ENCODE measurements around the gene ZSCAN31. TPM values are rescaled to one million over a fixed set of nuclear protein-coding genes. Genes with fewer than 3 reads are reported as not detected.
A peak's percentile ranks its signal among the peaks of the same experiment; 100 is the strongest.
"Not testable (repeated sequence)": the region's sequence is repeated elsewhere in the genome, so short reads cannot be mapped to it uniquely, and the experiment has no call there.

The ZSCAN31 gene
- polyA plus RNA-seq, 3 donors: 0.25 to 0.35 TPM; not detected in 1

- no peak for DNase-seq
- no peak overlapping the region for H3K4me3 ChIP-seq (replicated peaks in 1 of 3; ENCODE audit: low read depth in 2 of 3, low read length in 3 of 3)
- H3K27me3 ChIP-seq (ENCODE audit: control insufficient read depth in 2 of 2, insufficient read depth in 2 of 2, low read length in 2 of 2): no peaks in the 10 kb centered on the region
- H4K20me1 ChIP-seq (ENCODE audit: insufficient read depth, low read length): no peaks in the 10 kb centered on the region
- no peak overlapping the region for H3K4me2 ChIP-seq (replicated peaks; ENCODE audit: extremely low read depth, low read length, poor library complexity, severe bottlenecking)
- Mint-ChIP-seq H3K27ac (peak overlapping the region in 1 of 7 donors; percentile 47), H3K9me3 (peaks cover 3 to 16% (median 7%) of the 10 kb centered on the region in 7 donors), H3K36me3 (no peaks in the 10 kb centered on the region), H3K4me1 (no peaks in the 10 kb centered on the region), H3K4me3 (no peak overlapping the region), H3K27me3 (ENCODE audit: low read depth in 3 of 3) (no peaks in the 10 kb centered on the region)
- intact Hi-C loops (cut with micrococcal nuclease): no loop called here
- no peak overlapping the region for H3K9ac ChIP-seq (ENCODE audit: insufficient read depth, low read length, poor library complexity, severe bottlenecking)
- no peak overlapping the region for H2AFZ ChIP-seq (ENCODE audit: insufficient read depth, low read depth, low read length, poor library complexity, severe bottlenecking)
- no peak overlapping the region for H3K27ac ChIP-seq (ENCODE audit: low read depth in 1 of 2, low read length in 2 of 2)
- 87% methylated on average over 7 of the region's 9 CpGs for WGBS (ENCODE audit: insufficient coverage)
- no peaks in the 10 kb centered on the region for H3K4me1 ChIP-seq (ENCODE audit: control insufficient read depth in 1 of 2, insufficient read depth in 2 of 2, low read length in 2 of 2)
- H3K36me3 ChIP-seq (replicated peaks in 1 of 2; ENCODE audit: control insufficient read depth in 1 of 2, insufficient read depth in 2 of 2, low read length in 2 of 2): no peaks in the 10 kb centered on the region
- H3K9me3 ChIP-seq (replicated peaks in 1 of 2; ENCODE audit: control insufficient read depth in 1 of 2, insufficient read depth in 1 of 2, low read length in 2 of 2): peaks cover 0 to 4% of the 10 kb centered on the region in 2 donors
- no peaks in the 10 kb centered on the region for H3K79me2 ChIP-seq (ENCODE audit: insufficient read depth, low read length)
- TF ChIP-seq CTCF (IDR thresholded peaks at IDR 0.05): no peak
Measured at GRCh38 chr6:28311139-28311823, 24.7 kb downstream of the ZSCAN31 start.

- H3K4me3 ChIP-seq (replicated peaks in 1 of 3; ENCODE audit: low read depth in 2 of 3, low read length in 3 of 3); H3K4me3 Mint-ChIP-seq; intact Hi-C loops (cut with micrococcal nuclease); H3K27ac Mint-ChIP-seq; H3K9me3 ChIP-seq (replicated peaks in 1 of 2; ENCODE audit: control insufficient read depth in 1 of 2, insufficient read depth in 1 of 2, low read length in 2 of 2); H2AFZ ChIP-seq (ENCODE audit: insufficient read depth, low read depth, low read length, poor library complexity, severe bottlenecking); H3K4me2 ChIP-seq (replicated peaks; ENCODE audit: extremely low read depth, low read length, poor library complexity, severe bottlenecking); H3K36me3 Mint-ChIP-seq; H3K27me3 ChIP-seq (ENCODE audit: control insufficient read depth in 2 of 2, insufficient read depth in 2 of 2, low read length in 2 of 2); DNase-seq; H3K9ac ChIP-seq (ENCODE audit: insufficient read depth, low read length, poor library complexity, severe bottlenecking); H3K36me3 ChIP-seq (replicated peaks in 1 of 2; ENCODE audit: control insufficient read depth in 1 of 2, insufficient read depth in 2 of 2, low read length in 2 of 2); H3K4me1 ChIP-seq (ENCODE audit: control insufficient read depth in 1 of 2, insufficient read depth in 2 of 2, low read length in 2 of 2); H3K4me1 Mint-ChIP-seq; H3K27ac ChIP-seq (ENCODE audit: low read depth in 1 of 2, low read length in 2 of 2); H4K20me1 ChIP-seq (ENCODE audit: insufficient read depth, low read length); H3K79me2 ChIP-seq (ENCODE audit: insufficient read depth, low read length); H3K27me3 Mint-ChIP-seq (ENCODE audit: low read depth in 3 of 3): not testable (repeated sequence)
- peaks cover 0 to 15% (median 6%) of the 10 kb centered on the region in 7 donors for H3K9me3 Mint-ChIP-seq
Measured at GRCh38 chr6:28306363-28306762, 29.6 kb downstream of the ZSCAN31 start.
